ENCODE measurements around the gene HOXB1. TPM values are rescaled to one million over a fixed set of nuclear protein-coding genes. Genes with fewer than 3 reads are reported as not detected.
A peak's percentile ranks its signal among the peaks of the same experiment; 100 is the strongest.

Gene HOXB1
- polyA plus RNA-seq, 1 of the 3 experiments (the other 2 are of a cell fraction), result not detected

- Histone ChIP-seq H3K4me1 (ENCODE audit: control insufficient read depth in 1 of 2, insufficient read depth in 2 of 2, low read depth in 1 of 2, low read length in 1 of 2) (no peaks in the 10 kb centered on the region; a peak in 1 of 4 replicates), H3F3A (replicated peaks; ENCODE audit: insufficient read depth) (no peaks in the 10 kb centered on the region), H2AFZ (ENCODE audit: low read depth) (no peak overlapping the region), H3K4me2 (no peak overlapping the region), H3K36me3 (replicated peaks in 1 of 2; ENCODE audit: control insufficient read depth in 1 of 2, insufficient read depth in 2 of 2, low read length in 1 of 2) (no peaks in the 10 kb centered on the region), H3K79me2 (ENCODE audit: insufficient read depth) (no peaks in the 10 kb centered on the region), H3K9me2 (no peaks in the 10 kb centered on the region), H3K4me3 (ENCODE audit: low read depth in 2 of 2, low read length in 1 of 2) (no peak overlapping the region), H4K20me1 (ENCODE audit: insufficient read depth) (0 out of 2 replicates have a peak, but pooled peaks cover 6% of the 10 kb centered on the region), H3K9ac (no peak overlapping the region), H3K27ac (ENCODE audit: low read depth in 2 of 2, low read length in 1 of 2) (no peak overlapping the region), H3K27me3 (ENCODE audit: insufficient read depth) (peaks cover 99% of the 10 kb centered on the region), H3K9me3 (no peaks in the 10 kb centered on the region)
- ChIA-PET CTCF (interaction anchor here (1.5 kb wide), 1 partner anchor 18 kb away, joined by 3 read pairs; no protein-coding TSS in a partner anchor), POLR2A (no interaction called here)
- DNase-seq, result no peak
- TF ChIP-seq REST (IDR thresholded peaks at IDR 0.05; ENCODE audit: low read depth, low read length), result no peak
- TF ChIP-seq, protein P1, sequence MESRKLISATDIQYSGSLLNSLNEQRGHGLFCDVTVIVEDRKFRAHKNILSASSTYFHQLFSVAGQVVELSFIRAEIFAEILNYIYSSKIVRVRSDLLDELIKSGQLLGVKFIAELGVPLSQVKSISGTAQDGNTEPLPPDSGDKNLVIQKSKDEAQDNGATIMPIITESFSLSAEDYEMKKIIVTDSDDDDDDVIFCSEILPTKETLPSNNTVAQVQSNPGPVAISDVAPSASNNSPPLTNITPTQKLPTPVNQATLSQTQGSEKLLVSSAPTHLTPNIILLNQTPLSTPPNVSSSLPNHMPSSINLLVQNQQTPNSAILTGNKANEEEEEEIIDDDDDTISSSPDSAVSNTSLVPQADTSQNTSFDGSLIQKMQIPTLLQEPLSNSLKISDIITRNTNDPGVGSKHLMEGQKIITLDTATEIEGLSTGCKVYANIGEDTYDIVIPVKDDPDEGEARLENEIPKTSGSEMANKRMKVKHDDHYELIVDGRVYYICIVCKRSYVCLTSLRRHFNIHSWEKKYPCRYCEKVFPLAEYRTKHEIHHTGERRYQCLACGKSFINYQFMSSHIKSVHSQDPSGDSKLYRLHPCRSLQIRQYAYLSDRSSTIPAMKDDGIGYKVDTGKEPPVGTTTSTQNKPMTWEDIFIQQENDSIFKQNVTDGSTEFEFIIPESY (IDR thresholded peaks at IDR 0.05; ENCODE audit: borderline replicate concordance, low read depth), result no peak
- WGBS (ENCODE audit: low lambda C conversion rate), result 15% methylated on average over 26 of the region's 26 CpGs
These were observed 40.4 kb upstream of the HOXB1 start for GRCh38 chr17:48571024-48571818.

DNA sequence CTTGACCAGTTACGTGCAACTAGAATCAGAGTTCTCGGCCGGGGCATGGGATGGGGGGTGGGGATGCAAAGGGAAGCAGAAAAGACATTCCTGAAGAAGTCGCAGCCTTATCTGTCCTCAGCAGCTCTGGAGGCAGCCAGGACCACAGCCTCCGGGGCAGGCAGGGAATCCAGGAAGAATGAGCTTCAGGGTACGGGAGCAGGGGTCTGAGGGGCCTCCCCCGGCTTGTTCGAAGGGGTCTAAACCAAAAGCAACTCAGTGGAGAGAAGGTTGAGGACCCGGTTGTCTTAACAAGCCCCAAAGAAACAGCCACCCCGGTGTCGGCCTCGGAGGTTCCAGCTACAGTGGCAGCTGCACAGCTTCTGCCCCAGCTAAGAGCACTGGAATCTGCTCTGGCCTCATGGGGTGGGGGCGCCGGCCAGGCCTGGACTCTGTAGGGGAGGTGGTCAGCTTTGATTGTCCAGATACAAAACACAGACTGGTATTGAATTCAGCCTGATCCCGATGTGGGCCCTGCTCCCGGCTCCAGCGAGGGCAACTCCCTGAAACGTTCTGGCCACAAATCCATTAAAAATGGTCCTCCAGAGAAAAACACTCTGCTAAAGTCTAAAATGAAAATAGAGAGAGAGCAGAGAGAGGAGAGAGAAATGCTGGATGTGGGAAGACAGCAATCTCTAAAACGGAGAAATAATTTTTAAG, 39.7 kb upstream of the HOXB1 start:
- TF ChIP-seq EZH2phosphoT487 (IDR thresholded peaks at IDR 0.05; ENCODE audit: borderline replicate concordance, low read depth), result peak; percentile 82
- TF ChIP-seq YY1 (IDR thresholded peaks at IDR 0.05; ENCODE audit: low read depth), result no peak
- no peak overlapping the region for H3K27ac ChIP-seq (ENCODE audit: low read depth in 2 of 2, low read length in 1 of 2)
- no peak overlapping the region for H3K9ac ChIP-seq
- ChIA-PET CTCF (interaction anchor here (0.7 to 1.5 kb wide), 6 partner anchors 13 to 262 kb away, joined by 3 to 4 read pairs (median 3); no protein-coding TSS in a partner anchor), POLR2A (no interaction called here)
- H3K4me1 ChIP-seq (ENCODE audit: control insufficient read depth in 1 of 2, insufficient read depth in 2 of 2, low read depth in 1 of 2, low read length in 1 of 2), result no peaks in the 10 kb centered on the region
- H2AFZ ChIP-seq (ENCODE audit: low read depth), result no peak overlapping the region
- no peak for DNase-seq
- H3K9me3 ChIP-seq, result no peaks in the 10 kb centered on the region
- no peak overlapping the region for H3K4me3 ChIP-seq (ENCODE audit: low read depth in 2 of 2, low read length in 1 of 2)
- 0 out of 2 replicates have a peak, but pooled peaks cover 6% of the 10 kb centered on the region for H4K20me1 ChIP-seq (ENCODE audit: insufficient read depth)
- no peak overlapping the region for H3K4me2 ChIP-seq
- 17% methylated on average over 16 of the region's 19 CpGs for WGBS (ENCODE audit: low lambda C conversion rate)
- H3K27me3 ChIP-seq (ENCODE audit: insufficient read depth), result peaks cover 99% of the 10 kb centered on the region
- no peaks in the 10 kb centered on the region for H3F3A ChIP-seq (replicated peaks; ENCODE audit: insufficient read depth)
- H3K9me2 ChIP-seq, result no peaks in the 10 kb centered on the region
- H3K79me2 ChIP-seq (ENCODE audit: insufficient read depth), result no peaks in the 10 kb centered on the region
- no peaks in the 10 kb centered on the region for H3K36me3 ChIP-seq (replicated peaks in 1 of 2; ENCODE audit: control insufficient read depth in 1 of 2, insufficient read depth in 2 of 2, low read length in 1 of 2)

All from SK-N-SH (cell line).